Mesenchymal stem cell (in vitro differentiated cells and primary cell): ENCODE measurements around the gene ZNF160. TPM values are rescaled to one million over a fixed set of nuclear protein-coding genes. Genes with fewer than 3 reads are reported as not detected.

Source experiments
- DNase-seq: peaks from one replicate; pipeline ENCODE4 v3.0.0-alpha.2; 2013
- H2AFZ ChIP-seq: one replicate; pipeline ENCODE4 v1.6.1; 2013; ENCODE audit warnings: low read depth, mild to moderate bottlenecking, control low read depth, inconsistent platforms, low read length, moderate library complexity
- H2AK5ac ChIP-seq: 2 replicates; pipeline ENCODE4 v1.6.1; 2013; ENCODE audit warnings: low read length, moderate library complexity, mild to moderate bottlenecking, inconsistent platforms; ENCODE audit not compliant: severe bottlenecking
- H2BK120ac ChIP-seq: one replicate; pipeline ENCODE4 v1.6.1; 2013; ENCODE audit warnings: low read depth, mild to moderate bottlenecking, inconsistent platforms, low read length, moderate library complexity
- H2BK12ac ChIP-seq, 2 experiments: one replicate each; pipeline ENCODE4 v1.6.1; 2013; ENCODE audit warnings: inconsistent platforms in 2 of 2, low read length in 2 of 2, mild to moderate bottlenecking in 2 of 2, moderate library complexity in 2 of 2, control low read depth in 1 of 2
- H2BK15ac ChIP-seq: one replicate; pipeline ENCODE4 v1.6.1; 2013; ENCODE audit warnings: mild to moderate bottlenecking, low read depth, inconsistent platforms; ENCODE audit not compliant: poor library complexity, severe bottlenecking
- H2BK5ac ChIP-seq: 2 replicates; pipeline ENCODE4 v1.6.1; 2013; ENCODE audit warnings: low read depth, mild to moderate bottlenecking, low read length, control low read depth, inconsistent platforms; ENCODE audit not compliant: poor library complexity, severe bottlenecking
- H3K14ac ChIP-seq, 2 experiments: one replicate each; pipeline ENCODE4 v1.6.1; 2013; ENCODE audit warnings: inconsistent platforms in 2 of 2, low read length in 2 of 2, control low read depth in 1 of 2, mild to moderate bottlenecking in 1 of 2, moderate library complexity in 1 of 2
- H3K18ac ChIP-seq, 2 experiments: one replicate each; pipeline ENCODE4 v1.6.1; 2013; ENCODE audit warnings: inconsistent platforms in 2 of 2, low read length in 2 of 2, control low read depth in 1 of 2, low read depth in 1 of 2, mild to moderate bottlenecking in 1 of 2
- H3K23ac ChIP-seq, 2 experiments: one replicate each; pipeline ENCODE4 v1.6.1; 2013; ENCODE audit warnings: inconsistent platforms in 2 of 2, low read length in 2 of 2, mild to moderate bottlenecking in 2 of 2, moderate library complexity in 2 of 2, control low read depth in 1 of 2
- H3K27ac ChIP-seq: 2 replicates; pipeline ENCODE4 v1.5.1; 2013; ENCODE audit warnings: mild to moderate bottlenecking, moderate library complexity, low read length, control low read depth, inconsistent platforms; ENCODE audit not compliant: poor library complexity, severe bottlenecking
- H3K27me3 ChIP-seq, 2 experiments: 2 replicates each; pipeline versions ENCODE4 v1.6.1 to v1.7.0; 2013; ENCODE audit warnings: low read length in 2 of 2, mild to moderate bottlenecking in 2 of 2, moderate library complexity in 2 of 2, control low read depth in 1 of 2, inconsistent platforms in 1 of 2; ENCODE audit not compliant: control insufficient read depth in 1 of 2, insufficient read depth in 1 of 2
- H3K36me3 ChIP-seq, 2 experiments: 2 replicates each; pipeline versions ENCODE4 v1.6.1 to v1.7.0; 2013; ENCODE audit warnings: low read length in 2 of 2, control low read depth in 1 of 2, inconsistent platforms in 1 of 2, low read depth in 1 of 2, mild to moderate bottlenecking in 1 of 2; ENCODE audit not compliant: insufficient read depth in 2 of 2, control insufficient read depth in 1 of 2
- H3K4ac ChIP-seq, 2 experiments: one replicate each; pipeline ENCODE4 v1.6.1; 2013; ENCODE audit warnings: inconsistent platforms in 2 of 2, low read length in 2 of 2, mild to moderate bottlenecking in 2 of 2, moderate library complexity in 2 of 2, control low read depth in 1 of 2, low read depth in 1 of 2
- H3K4me1 ChIP-seq: 2 replicates; pipeline ENCODE4 v1.6.1; 2013; ENCODE audit warnings: low read depth, low read length, control low read depth; ENCODE audit not compliant: control insufficient read depth, insufficient read depth
- H3K4me2 ChIP-seq: 2 replicates; pipeline ENCODE4 v1.6.1; 2013; ENCODE audit warnings: low read length, mild to moderate bottlenecking, inconsistent platforms; ENCODE audit not compliant: poor library complexity, severe bottlenecking
- H3K4me3 ChIP-seq, 2 experiments: 2 replicates each; pipeline versions ENCODE4 v1.5.1 to v1.7.0; 2013; ENCODE audit warnings: low read length in 2 of 2, mild to moderate bottlenecking in 2 of 2, control low read depth in 1 of 2, low read depth in 1 of 2; ENCODE audit not compliant: insufficient read depth in 1 of 2
- H3K79me1 ChIP-seq: replicated peaks from 2 replicates; pipeline ENCODE4 v1.6.1; 2013; ENCODE audit warnings: mild to moderate bottlenecking, control low read depth, low read length, inconsistent platforms; ENCODE audit not compliant: poor library complexity, severe bottlenecking
- H3K9ac ChIP-seq: 2 replicates; pipeline ENCODE4 v1.7.0; 2013; ENCODE audit warnings: mild to moderate bottlenecking, low read length, moderate library complexity
- H3K9me3 ChIP-seq: 2 replicates; pipeline ENCODE4 v1.7.0; 2013; ENCODE audit warnings: mild to moderate bottlenecking, low read length; ENCODE audit not compliant: control insufficient read depth
- H4K8ac ChIP-seq: one replicate; pipeline ENCODE4 v1.6.1; 2013; ENCODE audit warnings: inconsistent platforms, mild to moderate bottlenecking, low read length, moderate library complexity
- H4K91ac ChIP-seq: one replicate; pipeline ENCODE4 v1.6.1; 2013; ENCODE audit warnings: mild to moderate bottlenecking, low read length, inconsistent platforms
- WGBS: methylation state at CpG from one replicate; pipeline ENCODE4 v1.1.7; 2013; ENCODE audit warnings: mixed read lengths; 5-methylcytosine and 5-hydroxymethylcytosine counted together
- polyA plus RNA-seq, 2 experiments: library from polyadenylated mRNA; stranded (reverse); fragments of 200-250 nt; gene quantifications; one replicate each; pipeline ENCODE4 v1.2.3, GENCODE V29; 2013

The ZNF160 gene
- 15.7 TPM for polyA plus RNA-seq (2013, experiment 1 of 2)
- 14.0 TPM for polyA plus RNA-seq (2013, experiment 2 of 2)

DNA sequence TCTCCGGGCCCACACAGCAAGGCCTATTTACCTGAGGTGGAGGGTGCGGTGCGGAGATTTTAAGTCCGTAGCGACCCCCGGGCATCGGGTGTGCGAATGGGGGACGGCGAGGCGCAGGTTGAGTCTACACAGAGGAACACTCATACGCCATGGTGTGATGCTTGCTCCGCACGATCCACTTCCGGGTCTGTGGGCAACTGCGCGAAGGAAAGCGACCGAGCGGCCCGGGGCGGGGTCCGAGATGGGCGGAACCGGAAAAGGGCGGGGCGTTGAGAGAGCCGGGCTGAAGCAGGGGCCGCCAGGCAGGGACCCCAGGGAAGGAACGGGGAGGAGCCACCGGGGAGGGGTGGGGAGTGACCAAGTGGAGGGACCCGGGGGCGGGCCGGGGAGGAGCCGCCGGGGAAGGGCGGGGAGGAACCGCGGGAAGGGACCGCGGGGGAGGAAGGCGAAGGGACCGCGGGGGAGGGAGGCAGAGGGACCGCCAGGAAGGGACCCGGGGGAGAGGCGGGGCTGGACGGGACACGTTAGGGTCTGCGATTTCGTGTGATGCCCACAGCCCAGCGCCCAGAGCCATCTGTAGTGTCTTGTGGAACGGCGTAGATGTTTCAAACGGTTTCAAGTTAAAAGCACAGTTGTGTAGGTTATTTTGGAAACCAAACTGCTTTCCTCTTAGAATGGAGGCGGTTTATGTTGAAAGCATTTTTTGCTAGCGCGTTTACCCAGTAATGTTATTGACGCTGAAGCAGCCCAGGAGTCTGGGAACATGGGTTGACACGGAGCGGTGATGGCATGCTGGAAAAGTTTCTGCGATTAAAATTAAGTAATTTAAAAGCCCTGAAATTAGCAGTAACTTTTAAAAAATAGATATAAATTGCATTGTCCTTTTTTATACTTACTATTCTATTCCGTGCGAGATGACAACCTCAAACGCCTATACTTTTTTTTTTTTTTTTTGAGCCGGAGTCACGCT, at the start of gene ZNF160:
Gene ZNF160 (minus strand): TSS at position 189 of the 970 bp plus-strand sequence. CDS start 17,146 bp downstream, outside the sequence.
- peak within 1 kb of the TSS; percentile 85 to 90 for H3K23ac ChIP-seq
- no peaks in the 10 kb centered on the region for H3K27me3 ChIP-seq
- H3K4me2 ChIP-seq: peak within 1 kb of the TSS; percentile 90
- H3K79me1 ChIP-seq: peaks cover 19% of the 10 kb centered on the region
- H3K9ac ChIP-seq: peak within 1 kb of the TSS; percentile 100
- H2BK15ac ChIP-seq: peak within 1 kb of the TSS; percentile 52
- 7% methylated on average over 63 of the region's 67 CpGs for WGBS
- H3K14ac ChIP-seq: peak within 1 kb of the TSS in 1 of 2 experiments; percentile 44
- H4K91ac ChIP-seq: peak within 1 kb of the TSS; percentile 90
- DNase-seq: peak; percentile 97
- H2BK5ac ChIP-seq: peak within 1 kb of the TSS; percentile 73
- peaks cover 5% of the 10 kb centered on the region for H3K4me1 ChIP-seq
- peak within 1 kb of the TSS; percentile 94 for H3K27ac ChIP-seq
- peaks cover 9% of the 10 kb centered on the region for H3K9me3 ChIP-seq
- peak within 1 kb of the TSS; percentile 46 for H2BK120ac ChIP-seq
- peak within 1 kb of the TSS; percentile 88 to 89 for H3K18ac ChIP-seq
- H3K4me3 ChIP-seq: peak within 1 kb of the TSS; percentile 90 to 97
- peak within 1 kb of the TSS; percentile 89 for H2AFZ ChIP-seq
- peak within 1 kb of the TSS in 1 of 2 experiments; percentile 47 for H2BK12ac ChIP-seq
- peak within 1 kb of the TSS; percentile 88 for H2AK5ac ChIP-seq
- peaks cover 8 to 19% of the 10 kb centered on the region in 2 experiments for H3K36me3 ChIP-seq
- peak within 1 kb of the TSS; percentile 89 for H4K8ac ChIP-seq
- peak within 1 kb of the TSS; percentile 81 to 91 for H3K4ac ChIP-seq

DNA sequence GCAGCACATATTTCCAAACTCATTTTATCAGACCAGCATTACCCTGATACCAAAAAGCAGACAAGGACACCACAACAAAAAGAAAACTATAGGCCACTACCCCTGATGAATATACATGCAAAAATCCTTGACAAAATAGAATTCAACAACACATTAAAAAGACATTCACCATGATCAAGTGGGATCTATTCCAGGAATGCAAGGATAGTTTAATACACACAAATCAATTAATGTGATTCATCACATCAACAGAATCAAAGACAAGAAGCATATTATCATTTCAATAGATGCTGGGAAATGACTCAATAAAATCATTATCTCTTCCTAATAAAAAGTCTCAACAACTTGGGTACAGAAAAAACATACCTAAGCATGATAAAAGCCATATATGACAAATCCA, 44.4 kb upstream of the ZNF160 start:
- Histone ChIP-seq H2BK5ac (no peak overlapping the region), H3K9ac (no peak overlapping the region), H3K4me2 (no peak overlapping the region), H3K14ac (no peak overlapping the region), H2BK12ac (no peak overlapping the region), H2BK15ac (no peak overlapping the region), H4K91ac (no peak overlapping the region), H3K27me3 (no peaks in the 10 kb centered on the region), H3K18ac (no peak overlapping the region), H3K4me3 (no peak overlapping the region), H3K27ac (no peak overlapping the region), H3K4me1 (no peaks in the 10 kb centered on the region), H3K36me3 (peaks cover 29 to 80% of the 10 kb centered on the region in 2 experiments), H3K4ac (no peak overlapping the region), H2AFZ (no peak overlapping the region), H4K8ac (no peak overlapping the region), H3K23ac (no peak overlapping the region), H3K9me3 (peaks cover 72% of the 10 kb centered on the region), H3K79me1 (peaks cover 7% of the 10 kb centered on the region), H2AK5ac (no peak overlapping the region), H2BK120ac (no peak overlapping the region)
- no peak for DNase-seq

DNA sequence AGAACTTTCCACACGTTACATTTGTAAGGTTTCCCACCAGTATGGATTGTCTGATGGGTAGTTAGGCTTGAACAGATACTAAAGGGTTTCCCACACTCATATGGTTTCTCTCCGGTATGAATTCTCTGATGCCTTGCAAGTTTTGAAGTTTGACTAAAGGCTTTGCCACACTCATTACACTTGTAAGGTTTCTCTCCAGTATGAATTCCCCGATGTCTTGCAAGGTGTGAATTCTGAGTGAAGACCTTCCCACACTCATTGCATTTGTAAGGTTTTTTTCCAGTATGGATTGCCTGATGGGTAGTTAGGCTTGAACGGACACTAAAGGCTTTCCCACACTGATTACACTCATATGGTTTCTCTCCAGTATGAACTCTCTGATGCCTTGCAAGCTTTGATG, 37.1 kb upstream of the ZNF160 start:
- Histone ChIP-seq H3K4me3 (peak overlapping the region in 1 of 2 experiments; percentile 41), H3K27me3 (no peaks in the 10 kb centered on the region), H2AK5ac (no peak overlapping the region), H3K4me1 (no peaks in the 10 kb centered on the region), H4K8ac (no peak overlapping the region), H3K36me3 (peaks cover 9 to 44% of the 10 kb centered on the region in 2 experiments), H3K18ac (no peak overlapping the region), H3K9me3 (peaks cover 77% of the 10 kb centered on the region), H3K23ac (no peak overlapping the region), H3K4me2 (no peak overlapping the region), H2AFZ (no peak overlapping the region), H4K91ac (no peak overlapping the region), H2BK5ac (no peak overlapping the region), H3K4ac (no peak overlapping the region), H3K9ac (no peak overlapping the region), H2BK12ac (no peak overlapping the region), H3K79me1 (peaks cover under 1% of the 10 kb centered on the region), H2BK15ac (no peak overlapping the region), H3K27ac (no peak overlapping the region), H2BK120ac (no peak overlapping the region), H3K14ac (no peak overlapping the region)
- 100% methylated on average over 2 of the region's 4 CpGs for WGBS
- DNase-seq: no peak

DNA sequence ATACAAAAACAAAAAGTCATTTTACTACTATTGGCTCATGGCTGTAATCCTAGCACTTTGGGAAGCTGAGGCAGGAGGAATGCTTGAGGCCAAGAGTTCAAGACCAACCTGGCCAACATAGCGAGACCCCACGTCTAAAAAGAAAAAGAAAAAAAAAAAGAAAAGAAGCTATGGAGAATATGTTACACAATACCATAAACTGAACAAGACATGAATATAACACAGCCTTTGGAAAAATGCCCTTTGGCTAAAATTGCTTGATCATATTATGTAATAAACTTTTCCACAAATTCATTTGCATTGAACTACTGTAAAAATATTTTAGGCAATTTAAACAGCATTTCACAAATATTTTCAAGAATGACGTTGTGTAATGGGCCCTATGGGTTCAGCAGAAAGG, 33.2 kb upstream of the ZNF160 start:
- Histone ChIP-seq H2BK15ac (no peak overlapping the region), H3K4me2 (no peak overlapping the region), H3K79me1 (no peaks in the 10 kb centered on the region), H3K18ac (no peak overlapping the region), H2BK12ac (no peak overlapping the region), H3K4me3 (no peak overlapping the region), H3K9ac (no peak overlapping the region), H3K14ac (no peak overlapping the region), H4K91ac (no peak overlapping the region), H3K27me3 (no peaks in the 10 kb centered on the region), H3K27ac (no peak overlapping the region), H3K4ac (no peak overlapping the region), H2AFZ (no peak overlapping the region), H2BK120ac (no peak overlapping the region), H3K4me1 (peaks cover 7% of the 10 kb centered on the region), H2AK5ac (no peak overlapping the region), H4K8ac (no peak overlapping the region), H3K23ac (no peak overlapping the region), H3K9me3 (peaks cover 47% of the 10 kb centered on the region), H2BK5ac (no peak overlapping the region), H3K36me3 (peaks cover 3 to 11% of the 10 kb centered on the region in 2 experiments)
- no CpG with 5 or more reads among the region's 3 CpGs for WGBS
- DNase-seq: no peak
